GM15510 (cell line): ENCODE measurements around the gene HSF5.

Experiments used
- POLR2A ChIP-seq: IDR thresholded peaks from 3 replicates; pipeline ENCODE4 v1.6.1; 2011; ENCODE audit warnings: borderline replicate concordance; ENCODE audit not compliant: insufficient read length; ENCODE audit errors: extremely low read depth

HSF5 gene

DNA sequence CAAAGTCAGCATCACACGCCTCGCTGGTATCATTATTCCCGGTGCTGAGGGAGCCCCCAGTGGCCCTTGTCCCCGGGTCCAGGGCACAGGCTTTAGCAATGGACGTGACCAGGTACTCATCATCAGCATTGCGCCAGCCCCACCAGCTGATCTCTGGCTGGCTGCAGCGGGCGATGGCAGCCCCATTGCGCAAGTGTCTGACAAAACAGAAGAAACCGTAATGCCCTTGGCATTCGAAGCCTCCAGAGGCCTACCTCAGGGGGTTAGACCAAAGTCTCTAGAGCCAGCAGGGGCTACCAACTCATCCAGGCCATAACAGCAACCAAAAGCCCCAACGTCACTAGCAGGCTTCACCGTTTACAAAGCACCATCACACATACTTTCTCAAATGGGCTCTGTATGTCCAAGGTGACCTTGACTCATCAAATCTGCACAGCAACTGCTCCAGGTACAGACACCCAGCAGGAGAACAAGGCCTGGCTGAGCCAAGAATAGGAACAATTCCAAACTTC lies 19.0 kb upstream of the HSF5 start:
- TF ChIP-seq POLR2A = no peak

DNA sequence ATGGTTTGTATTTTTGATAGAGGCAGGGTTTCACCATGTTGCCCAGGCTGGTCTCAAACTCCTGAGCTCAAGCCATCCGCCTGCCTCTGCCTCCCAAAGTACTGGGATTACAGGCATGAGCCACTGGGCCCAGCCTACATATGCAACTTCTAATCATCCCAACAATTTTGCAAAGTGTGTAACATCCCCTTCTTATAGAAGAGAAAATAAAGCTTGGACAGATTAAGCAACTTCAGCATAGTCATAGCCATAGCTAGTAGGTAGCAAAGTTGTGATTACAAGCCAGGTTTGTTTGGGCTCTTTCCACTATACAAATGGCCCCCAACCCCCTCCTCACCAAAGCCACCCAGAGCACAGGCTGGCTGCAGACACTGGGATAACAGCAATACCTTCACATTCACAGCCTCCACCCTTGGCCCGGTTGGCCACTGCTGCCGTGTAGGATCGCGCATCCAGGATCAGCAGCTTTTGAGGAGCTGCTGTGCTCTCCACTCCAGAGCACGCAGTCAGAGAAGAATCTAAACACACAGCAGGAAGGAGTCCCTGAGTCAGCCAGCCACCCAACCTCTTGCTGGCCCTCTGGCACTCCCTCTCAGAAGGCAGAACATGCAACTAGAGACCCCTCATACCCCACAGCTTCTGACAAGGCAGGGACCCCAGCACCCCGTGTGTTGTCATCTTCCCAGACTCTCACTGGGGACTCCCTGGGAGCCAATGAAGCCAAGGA lies 18.3 kb upstream of the HSF5 start:
- TF ChIP-seq POLR2A = no peak

DNA sequence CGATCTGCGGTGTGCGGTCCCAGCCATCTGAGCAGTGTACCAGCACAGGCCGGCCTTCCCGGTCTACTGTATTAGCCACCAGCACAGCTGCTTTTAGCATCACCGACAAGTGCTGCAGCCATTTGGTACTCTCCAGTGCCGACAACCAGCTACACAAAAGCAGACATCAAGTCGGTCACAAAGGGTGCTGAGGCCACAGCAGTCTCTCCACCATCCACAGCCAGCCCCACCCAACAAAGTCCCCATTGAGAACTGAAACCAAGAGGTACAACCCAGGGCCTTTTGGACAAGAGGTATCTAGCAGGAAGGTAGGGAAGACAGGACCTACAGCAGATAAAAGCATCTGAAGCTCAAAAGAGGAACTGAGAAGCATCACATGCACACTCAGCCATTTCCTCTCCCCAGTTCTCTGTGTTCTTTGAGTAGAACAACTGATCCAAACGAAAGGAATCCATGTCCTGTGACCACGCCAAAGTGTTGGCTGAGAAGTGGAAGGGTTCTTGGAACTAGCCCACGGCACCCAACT lies 16.7 kb upstream of the HSF5 start:
- TF ChIP-seq POLR2A = no peak

DNA sequence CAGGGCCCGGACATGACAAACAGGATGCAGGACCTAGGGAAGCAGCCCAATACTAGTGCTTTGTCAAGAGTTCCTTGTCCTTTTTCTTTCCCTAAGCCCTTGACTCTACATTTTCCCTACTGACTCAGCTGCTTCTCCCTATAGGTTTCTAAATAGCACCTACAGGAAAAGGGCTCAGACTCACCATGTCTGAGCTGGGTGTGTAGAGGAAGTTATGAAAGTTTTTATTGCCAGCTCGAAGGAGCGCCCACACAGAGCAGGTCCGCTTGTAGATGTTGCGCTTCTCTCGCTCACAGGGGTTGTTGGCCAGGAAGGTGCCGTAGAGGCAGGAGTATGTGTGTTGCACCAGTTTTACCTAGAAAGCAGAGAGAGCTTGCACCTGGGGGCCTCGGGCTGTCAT lies 15.7 kb upstream of the HSF5 start:
- no peak for TF ChIP-seq POLR2A

DNA sequence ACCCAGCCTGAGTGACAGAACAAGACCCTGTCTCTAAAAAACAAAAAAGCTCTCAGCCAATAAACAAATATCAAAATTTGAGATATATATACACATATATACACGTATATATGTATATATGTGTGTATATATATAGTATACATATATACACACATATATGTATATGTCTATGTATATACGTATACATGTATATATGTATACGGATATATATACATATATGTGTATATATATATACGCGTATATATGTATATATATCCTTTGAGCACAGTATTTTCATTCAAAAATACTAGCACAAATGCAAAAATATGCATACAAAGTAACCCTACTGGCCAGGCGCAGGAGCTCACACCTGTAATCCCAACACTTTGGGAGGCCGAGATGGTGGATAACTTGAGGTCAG lies 13.2 kb upstream of the HSF5 start:
- TF ChIP-seq POLR2A = no peak

DNA sequence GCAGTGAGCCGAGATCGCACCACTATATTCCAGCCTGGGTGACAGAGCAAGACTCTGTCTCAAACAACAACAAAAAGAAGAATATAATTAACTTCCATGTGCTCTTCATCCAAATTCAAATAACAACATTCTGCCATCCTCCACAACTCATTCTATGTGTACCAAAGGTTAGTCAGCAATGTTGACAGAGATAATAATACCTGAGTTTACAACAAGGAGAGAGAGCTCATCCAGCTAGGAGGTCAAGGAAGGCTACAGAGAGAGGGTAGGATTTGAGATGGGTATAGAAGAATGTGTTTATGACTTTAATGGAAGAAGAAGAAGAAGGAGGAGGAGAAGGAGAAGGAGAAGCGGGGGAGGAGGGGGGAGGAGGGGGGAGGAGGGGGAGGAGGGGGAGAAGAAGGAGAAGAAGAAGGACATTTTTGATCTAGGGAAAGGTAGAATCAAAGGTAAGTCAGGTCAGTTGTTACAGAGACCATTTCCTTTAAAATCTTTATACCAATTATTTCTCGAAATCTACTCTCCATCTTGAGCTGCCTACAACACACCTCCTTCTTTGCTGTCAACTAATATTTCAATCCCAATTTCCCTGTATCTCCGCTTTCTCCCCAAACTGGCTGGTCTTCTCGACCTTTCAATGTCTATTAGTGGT lies 10.1 kb upstream of the HSF5 start:
- TF ChIP-seq POLR2A = no peak

DNA sequence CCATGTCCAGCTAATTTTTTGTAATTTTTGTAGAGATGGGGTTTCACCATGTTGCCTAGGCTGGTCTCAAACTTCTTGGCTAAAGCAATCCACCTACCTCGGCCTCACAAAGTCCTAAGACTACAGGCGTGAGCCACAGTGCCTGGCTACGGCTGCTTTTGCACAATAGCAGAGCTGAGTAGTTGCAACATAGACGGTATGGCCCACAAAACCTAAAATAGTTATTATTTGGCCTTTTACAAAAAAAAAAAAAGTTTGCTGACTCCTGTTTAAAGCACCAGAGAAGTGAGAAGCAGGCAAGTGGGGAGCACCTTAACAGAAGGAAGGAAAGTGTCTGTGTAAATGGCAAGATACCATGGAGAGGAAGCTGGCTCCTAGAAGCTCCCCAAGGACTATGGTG lies 5.3 kb upstream of the HSF5 start:
- no peak for TF ChIP-seq POLR2A

DNA sequence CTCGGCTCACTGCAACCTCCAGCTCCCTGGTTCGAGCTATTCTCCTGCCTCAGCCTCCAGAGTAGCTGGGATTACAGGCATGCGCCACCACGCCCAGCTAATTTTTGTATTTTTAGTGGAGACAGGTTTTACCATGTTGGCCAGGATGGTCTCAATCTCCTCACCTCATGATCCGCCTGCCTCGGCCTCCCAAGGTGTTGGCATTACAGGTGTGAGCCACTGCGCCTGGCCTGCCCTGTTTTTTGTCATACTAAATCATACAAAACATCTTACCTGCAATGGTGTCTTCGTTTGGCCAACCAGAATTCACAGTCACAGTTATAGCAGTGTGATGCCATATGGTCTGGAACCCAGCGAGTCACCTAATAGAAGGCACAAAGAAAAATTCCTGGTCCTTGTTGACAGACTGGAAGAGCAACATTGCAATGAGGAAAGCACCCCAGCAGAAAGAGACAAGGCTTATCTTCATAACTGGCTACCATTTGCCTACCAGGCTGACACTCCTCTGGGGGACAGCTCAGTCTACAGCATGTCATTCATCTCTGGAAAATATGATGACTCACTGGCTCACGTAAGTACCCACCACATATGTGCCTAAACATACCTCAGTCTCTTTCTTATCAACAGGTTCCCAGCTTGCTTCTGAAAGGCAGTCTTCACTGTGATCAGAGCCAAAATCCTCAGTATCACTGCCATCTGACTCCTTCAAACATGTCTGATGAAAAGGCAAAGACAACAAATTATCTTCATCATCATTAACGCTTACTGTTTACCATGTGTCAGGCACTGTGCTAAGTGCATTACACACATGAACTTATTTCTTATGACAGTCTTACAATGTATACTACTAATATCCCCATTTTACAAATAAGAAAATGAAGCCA lies 4.3 kb upstream of the HSF5 start:
- TF ChIP-seq POLR2A = no peak

DNA sequence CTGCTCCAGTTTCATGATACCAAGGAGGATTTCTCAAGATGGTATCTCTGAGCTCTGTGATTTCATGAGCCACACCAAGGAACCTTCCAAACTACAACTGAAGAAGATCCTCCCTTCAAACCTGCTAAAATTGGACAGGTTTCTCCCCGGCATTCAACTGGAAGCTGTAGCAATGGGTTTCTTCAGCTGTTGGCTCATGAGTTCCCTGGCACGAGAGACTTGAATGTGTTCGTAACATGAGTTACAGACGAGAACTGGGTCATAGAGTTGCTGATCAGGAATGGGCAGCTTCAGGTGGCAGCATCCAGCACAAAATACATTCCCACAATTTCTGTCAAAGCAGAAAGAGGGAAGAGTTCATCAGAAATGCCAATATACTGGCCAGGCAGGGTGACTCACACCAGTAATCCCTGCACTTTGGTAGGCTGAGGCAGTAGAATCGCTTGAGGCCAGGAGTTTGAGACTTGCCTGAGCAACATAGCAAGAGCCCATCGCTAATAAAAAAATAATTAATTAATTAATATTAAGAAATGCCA lies 3.4 kb upstream of the HSF5 start:
- no peak for TF ChIP-seq POLR2A

DNA sequence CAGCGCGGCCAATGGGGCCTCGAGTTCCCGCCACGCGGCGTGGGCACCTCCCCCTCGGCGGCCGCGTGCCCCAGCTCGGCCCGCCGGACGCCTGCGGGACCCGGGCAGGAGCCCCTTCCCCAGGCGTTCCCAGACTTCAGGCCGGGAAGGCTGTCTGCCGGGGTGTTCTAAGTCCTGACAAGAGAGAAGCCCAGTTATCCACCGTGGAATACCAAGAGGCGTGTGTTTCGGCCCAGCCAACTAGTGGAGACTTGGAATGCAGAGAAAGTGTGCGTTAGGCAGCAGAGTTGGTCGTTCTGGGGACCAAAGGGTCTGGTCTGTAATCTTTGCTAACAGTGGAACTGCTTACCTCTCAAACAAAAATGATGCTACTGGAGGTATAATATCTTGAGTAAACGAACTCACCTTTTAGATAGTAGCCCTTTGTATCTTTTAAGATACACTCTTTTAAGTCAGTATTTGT lies 251 bp upstream of the HSF5 start:
- no peak for TF ChIP-seq POLR2A

DNA sequence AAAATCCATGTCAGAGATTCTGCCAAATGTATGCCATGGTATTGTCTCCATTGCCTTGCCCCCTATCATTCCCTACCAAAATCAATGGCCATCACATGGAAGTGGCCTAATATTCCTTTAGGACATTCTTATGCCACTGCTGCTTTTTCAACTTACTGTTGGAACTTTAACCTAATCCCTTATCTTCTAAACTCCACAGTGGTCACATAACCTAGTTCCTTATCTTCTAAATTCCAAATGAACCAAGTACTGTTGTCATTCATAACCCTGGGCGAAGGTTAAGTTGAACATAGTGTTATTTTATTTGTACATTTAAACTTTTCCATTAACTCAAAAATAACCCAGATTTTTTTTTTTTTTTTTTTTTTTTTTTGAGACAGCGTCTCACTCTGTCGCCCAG lies 3.6 kb downstream of the HSF5 start:
- TF ChIP-seq POLR2A = no peak

DNA sequence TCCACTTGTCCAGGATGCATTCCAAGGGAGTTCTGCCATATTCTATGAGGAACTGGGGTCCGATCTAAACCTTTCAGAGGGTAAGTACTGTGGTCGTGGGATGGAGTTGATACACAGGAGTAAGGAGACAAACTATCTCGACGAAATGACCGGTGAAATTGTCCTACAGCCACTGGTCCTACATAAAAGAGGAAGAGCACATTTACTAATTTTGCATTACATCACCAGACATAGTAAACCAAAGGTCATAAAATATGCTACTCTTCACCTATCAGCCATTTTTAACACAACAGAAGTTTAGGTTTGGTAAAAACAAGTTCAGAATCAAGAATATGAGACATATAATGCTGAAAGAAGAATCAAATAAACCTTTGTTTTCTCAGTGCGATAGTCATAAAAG lies 8.1 kb downstream of the HSF5 start:
- TF ChIP-seq POLR2A = no peak

DNA sequence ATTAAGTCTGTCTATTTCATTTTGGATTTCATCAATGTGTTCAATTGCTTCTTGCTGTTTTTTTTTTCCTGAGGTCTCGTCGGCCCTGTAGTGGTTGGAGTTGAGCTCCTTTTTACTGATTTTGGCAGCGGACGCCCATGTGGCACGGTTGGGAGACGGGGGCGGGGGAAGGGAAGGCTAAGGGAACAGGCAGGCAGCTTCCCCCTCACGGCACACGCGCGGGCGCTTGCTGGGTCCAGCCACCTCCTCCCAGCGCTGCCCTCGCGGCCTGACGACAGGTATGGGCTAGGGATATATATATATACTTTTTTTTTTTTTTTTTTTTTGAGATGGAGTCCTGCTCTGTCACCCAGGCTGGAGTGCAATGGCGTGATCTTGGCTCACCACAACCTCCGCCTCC lies 11.4 kb downstream of the HSF5 start:
- TF ChIP-seq POLR2A = no peak

DNA sequence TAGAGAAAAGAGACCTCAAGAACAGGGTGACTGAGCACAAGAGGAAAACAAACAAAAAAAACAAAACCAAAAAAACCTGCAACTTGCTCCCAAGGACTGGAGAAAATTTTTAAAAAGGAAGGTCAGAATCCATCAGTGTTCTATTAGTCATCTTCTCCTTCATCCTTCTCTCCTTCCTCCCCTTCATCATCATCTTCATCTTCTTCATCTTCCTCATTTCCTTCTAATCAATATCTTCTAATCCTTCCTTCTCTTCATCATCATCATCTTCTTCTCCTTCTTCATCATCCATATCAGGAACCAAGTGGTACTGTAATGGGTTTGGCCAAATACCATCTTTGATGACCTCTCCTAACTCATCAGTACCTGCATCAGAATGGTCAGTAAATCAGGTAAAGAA lies 12.2 kb downstream of the HSF5 start:
- TF ChIP-seq POLR2A = no peak

DNA sequence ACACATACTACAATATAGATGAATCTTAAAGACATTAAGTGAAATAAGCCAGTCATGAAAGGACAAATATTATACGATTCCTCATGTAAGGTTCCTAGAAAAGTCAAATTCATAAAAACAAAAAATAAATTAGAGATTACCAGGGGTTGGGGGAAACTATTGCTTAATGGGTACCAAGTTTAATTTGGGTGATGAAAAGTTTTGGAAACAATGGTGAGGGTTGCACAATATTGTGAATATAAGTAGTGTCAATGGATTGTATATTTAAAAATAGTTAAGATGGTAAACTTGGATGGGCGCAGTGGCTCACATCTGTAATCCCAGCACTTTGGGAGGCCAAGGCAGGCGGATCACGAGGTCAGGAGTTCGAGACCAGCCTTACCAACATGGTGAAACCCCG lies 17.9 kb downstream of the HSF5 start:
- TF ChIP-seq POLR2A = no peak
